Natural killer cell (primary cell): ENCODE results near the gene HADHB. TPM values are rescaled to one million over a fixed set of nuclear protein-coding genes. Genes with fewer than 3 reads are reported as not detected.

ENCODE experiments used
- total RNA-seq, 4 donors: library from RNA; stranded (reverse); fragments of 120-200 nt in 1 of 4; gene quantifications; one replicate each; pipeline versions ENCODE4 v1.2.3 to v1.2.4, GENCODE V29; 2013 to 2022

The HADHB gene
- total RNA-seq, 3 donors from 2014 or later (not counting 1 experiment from before 2014, with no cell fraction given) = 43.1 to 58.8 (median 53.0) TPM

Other genes starting within 250 kb of the HADHB start
- gene RAB10, start 210.9 kb upstream of the HADHB start, total RNA-seq = 10 to 100 TPM; 35.8 to 44.2 (median 39.5) TPM
- gene GAREM2, start 71.9 kb upstream of the HADHB start, total RNA-seq = 1 to 10 TPM; 7.1 to 9.2 (median 7.2) TPM
- gene HADHA, start 307 bp upstream of the HADHB start, total RNA-seq = 10 to 100 TPM; 66.6 to 76.1 (median 68.9) TPM
- 10 to 100 TPM; 28.1 to 47.6 (median 36.4) TPM for gene SELENOI, start 101.2 kb downstream of the HADHB start, total RNA-seq
- gene ADGRF3, start 101.8 kb downstream of the HADHB start, total RNA-seq = 1 to 10 TPM in 2 of 3 donors, under 1 TPM in 1; 0.97 to 2.1 (median 2.1) TPM
- gene DRC1, start 157.0 kb downstream of the HADHB start, total RNA-seq = not detected
- 1 to 10 TPM in 2 of 3 donors, under 1 TPM in 1; 0.66 to 3.7 (median 1.4) TPM for gene OTOF, start 233.2 kb downstream of the HADHB start, total RNA-seq